Muscle of back (tissue), 11 donors: Measurements from ENCODE around the gene DAB2. TPM values are rescaled to one million over a fixed set of nuclear protein-coding genes. Genes with fewer than 3 reads are reported as not detected.

ENCODE experiments used
- DNase-seq, 3 donors: peaks; one replicate each; pipeline versions ENCODE4 v3.0.0 to v3.0.0-alpha.2; 2013
- polyA plus RNA-seq, 10 donors: library from polyadenylated mRNA; unstranded; fragments of 120-200 nt; gene quantifications; one replicate each; pipeline ENCODE4 v1.2.1, GENCODE V29; 2013; ENCODE audit not compliant: insufficient read length in 10 of 10

Gene DAB2
- polyA plus RNA-seq, 10 donors, result 93.1 to 139 (median 110) TPM

DNA sequence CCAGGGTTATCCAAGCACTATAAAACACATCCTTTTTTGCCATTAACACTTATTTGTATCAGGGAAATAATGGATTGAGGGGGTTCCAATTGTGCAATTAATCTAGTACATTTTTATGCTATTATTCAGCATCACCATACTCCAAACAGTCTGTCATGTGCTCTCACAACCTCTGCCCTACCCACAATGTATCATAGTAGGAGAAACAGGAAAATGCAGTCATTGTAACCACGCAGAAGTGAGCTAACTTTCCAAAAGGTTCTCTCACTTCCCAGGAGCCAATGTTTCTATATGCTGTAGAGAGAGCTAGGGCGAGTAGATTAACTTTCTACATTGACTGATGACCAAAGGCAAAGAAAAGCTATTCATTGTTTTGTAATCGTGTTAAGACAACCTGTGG lies 29.8 kb downstream of the DAB2 start:
- DNase-seq, result peak in 1 of 3 donors; percentile 47

DNA sequence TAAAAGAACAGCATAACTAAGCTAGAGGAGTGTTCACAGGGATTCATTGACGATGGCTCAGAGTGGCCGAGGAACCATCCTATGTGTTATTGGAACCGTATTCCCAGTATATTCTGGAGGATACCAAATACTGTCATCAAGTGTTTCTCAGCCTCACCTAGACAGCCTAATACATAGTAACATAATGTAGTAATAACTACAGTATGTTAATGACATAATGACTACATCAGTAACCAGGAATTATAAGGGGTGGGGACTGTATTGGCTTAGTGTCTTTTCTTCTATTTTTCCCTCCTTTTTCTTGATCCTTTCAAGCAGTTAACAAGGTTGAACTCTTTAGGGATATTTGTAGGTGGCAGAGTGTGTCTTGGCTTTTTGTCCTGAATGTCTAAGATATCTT lies 33.8 kb downstream of the DAB2 start:
- DNase-seq, result no peak

DNA sequence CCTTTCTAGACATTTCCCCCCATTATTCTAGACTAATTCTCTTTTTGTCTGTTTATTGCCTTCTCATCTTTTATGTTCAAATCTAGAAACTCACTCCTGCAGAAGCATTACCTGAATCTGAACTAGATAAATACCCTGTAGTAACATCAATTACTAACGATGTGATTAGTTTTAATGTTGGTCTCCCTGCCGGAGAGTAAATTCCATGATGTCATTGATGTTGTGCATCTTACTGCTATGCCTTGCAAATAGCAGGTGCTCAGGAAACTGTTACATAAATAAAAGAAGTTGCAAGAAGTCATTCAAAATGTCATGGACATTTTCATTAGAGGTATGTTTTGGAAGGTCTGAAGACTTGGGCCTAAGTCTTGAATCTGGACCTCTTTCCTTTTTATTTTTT lies 37.5 kb downstream of the DAB2 start:
- no peak for DNase-seq

DNA sequence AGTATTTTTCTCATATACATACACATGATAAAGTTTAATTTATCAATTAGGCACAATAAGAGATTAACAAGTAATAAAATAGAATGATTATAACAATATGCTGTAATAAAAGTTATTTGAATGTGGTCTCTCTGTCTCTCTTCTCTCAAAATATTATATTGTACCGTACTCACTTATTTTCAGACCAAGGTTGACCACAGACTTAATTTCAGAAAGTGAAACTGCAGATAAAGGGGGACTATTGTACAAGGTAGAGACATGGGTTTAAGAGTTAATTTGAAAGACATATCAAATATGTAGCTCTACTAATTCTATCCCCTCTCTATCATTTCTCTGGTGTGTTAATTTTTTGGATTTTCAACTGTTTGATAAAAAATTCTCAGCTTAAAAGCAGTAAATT lies 40.5 kb downstream of the DAB2 start:
- DNase-seq, result no peak

DNA sequence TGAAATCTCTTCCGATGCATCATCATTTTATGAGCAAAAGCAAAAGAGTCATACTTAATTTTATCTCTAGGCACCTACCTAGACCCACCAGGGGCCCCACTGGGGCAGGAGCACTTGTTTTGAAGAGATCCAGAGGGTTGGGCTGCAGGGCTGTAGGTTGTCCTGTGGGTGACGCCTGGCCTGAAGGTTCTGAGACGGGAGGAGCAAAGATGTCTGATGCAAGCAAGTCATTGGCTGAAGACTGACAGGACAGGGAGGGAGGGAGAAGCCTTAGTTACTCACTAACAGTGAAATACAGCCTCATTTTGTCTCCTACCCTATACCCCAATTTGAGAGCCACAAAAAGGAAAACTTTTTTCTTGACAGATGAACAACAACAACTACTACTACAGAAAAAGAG lies 43.4 kb downstream of the DAB2 start:
- DNase-seq, result no peak

DNA sequence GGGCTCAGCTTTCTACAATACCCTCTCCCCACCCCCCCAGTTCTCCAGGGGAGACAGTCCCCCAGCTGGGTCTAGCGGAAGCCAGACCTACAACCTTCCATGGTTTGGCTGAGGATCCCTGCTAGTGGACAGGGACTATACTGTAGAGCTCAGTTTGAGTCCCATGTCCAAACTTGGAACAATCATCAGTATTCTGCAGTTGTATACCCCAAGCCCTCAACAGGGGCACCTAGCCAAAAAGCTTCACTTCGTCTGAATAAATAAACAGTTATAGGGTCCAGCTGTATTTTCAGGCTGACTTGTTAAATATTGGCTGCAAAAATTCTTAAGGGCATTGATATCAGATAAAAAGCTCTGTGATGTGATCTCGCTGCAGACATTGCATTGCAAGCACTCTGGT lies 45.1 kb downstream of the DAB2 start:
- DNase-seq, result peak; percentile 45 to 91 (median 75)

DNA sequence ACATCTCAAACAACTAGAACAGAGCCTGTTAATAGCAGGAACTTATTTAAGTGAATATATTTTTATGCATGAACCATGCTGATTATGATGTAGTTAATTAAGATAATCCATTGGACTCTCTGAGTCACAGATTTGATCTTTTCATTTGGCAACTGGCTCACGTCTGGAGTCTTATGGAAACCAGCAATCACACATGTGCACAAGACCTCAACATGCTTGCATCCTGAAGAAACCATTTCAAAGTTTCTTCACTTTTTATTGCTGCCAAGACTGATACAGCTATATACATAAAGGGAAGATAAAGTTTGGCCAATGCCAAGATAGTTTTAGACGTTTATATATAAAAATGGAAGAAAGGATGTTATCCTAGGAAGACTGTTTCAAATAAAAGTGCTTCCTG lies 47.2 kb downstream of the DAB2 start:
- DNase-seq, result peak in 1 of 3 donors; percentile 14

DNA sequence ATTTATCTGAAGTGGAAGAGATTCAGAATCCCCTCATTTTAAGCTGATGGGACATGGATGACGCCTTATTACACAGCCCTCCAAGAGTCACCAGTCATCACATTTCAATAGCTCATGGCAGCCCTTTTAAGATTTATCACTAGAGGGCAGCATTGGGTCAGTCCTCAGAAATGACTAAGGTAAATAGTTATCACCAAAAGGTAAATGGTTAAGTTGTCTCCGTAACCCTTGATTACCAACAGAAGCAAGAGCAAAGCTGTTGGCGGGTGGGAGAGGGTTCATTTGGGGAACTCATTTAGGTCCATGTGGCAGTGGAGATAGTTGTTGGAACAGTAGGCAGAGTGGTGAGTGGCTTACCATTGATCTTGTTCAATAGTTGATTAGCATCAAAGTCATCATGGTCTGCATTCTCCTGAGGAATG lies 48.5 kb downstream of the DAB2 start:
- DNase-seq, result peak; percentile 40 to 72 (median 55)

DNA sequence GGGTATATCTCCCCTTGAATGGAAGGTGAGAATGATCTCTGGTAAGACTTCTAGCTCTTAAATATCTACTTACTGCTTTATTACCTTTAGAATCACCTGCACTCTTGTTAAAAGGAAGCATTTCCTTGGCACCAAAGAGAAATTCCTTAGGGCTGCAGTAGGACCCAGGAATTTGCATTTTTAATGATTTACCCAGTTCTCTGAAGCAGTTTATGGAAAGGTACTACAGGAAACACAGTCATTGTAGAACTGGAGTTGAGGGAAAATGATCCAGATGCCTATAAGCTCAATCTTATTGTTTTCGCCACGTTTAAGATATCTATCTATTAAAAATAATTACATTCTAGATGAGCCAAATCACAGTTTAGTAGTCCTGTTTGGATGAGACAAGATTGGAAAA lies 51.0 kb downstream of the DAB2 start:
- DNase-seq, result no peak

DNA sequence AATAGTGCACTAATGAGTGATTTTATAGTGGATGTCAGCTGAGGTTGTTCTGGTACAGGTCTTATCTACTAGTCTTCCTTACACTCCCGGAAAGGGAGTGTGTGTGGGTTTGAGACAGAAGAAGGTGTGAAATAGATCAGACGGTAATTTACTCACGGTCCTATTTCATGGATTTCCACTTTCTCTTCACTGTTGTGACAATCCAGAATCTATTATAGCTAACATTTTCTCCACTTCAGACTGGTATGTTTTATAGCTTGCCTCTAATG lies 53.5 kb downstream of the DAB2 start:
- DNase-seq, result no peak

DNA sequence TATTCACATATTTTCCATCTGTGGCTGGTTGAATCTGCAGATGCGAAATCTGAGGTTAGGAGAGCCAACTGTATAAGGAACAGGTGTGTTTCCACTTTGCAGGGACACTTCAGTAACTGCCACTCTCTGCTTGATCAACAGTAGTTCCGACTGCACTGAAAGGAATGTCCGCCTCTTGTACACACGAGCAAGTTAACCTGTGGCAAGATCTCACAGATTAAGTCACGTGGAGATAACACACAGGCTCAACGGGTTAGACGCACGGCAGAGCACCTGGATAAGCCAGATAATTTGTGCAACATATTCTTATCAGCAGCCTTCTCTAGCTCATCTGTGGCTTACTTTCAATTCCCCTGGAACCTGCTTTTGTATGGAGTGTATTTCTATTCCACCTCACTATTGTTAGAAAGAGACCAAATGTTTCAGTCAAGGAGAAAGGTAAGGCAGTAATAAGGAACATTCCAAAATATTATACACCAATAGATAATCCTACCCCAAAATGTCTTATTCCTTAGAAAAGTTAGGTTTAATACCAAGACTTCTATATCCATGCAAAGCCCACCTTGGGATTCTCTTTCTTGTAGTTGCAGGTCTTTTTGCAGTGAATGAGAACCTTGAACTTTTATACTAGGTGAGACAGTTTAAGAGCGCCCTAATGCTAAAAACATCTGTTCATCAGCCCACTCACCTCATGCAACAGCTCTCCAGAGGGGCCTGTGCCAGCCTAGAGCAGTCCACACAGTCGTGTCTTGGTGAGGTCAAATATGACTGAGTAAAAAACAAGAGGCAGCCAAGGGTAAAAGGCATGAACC lies 54.0 kb downstream of the DAB2 start:
- no peak for DNase-seq

DNA sequence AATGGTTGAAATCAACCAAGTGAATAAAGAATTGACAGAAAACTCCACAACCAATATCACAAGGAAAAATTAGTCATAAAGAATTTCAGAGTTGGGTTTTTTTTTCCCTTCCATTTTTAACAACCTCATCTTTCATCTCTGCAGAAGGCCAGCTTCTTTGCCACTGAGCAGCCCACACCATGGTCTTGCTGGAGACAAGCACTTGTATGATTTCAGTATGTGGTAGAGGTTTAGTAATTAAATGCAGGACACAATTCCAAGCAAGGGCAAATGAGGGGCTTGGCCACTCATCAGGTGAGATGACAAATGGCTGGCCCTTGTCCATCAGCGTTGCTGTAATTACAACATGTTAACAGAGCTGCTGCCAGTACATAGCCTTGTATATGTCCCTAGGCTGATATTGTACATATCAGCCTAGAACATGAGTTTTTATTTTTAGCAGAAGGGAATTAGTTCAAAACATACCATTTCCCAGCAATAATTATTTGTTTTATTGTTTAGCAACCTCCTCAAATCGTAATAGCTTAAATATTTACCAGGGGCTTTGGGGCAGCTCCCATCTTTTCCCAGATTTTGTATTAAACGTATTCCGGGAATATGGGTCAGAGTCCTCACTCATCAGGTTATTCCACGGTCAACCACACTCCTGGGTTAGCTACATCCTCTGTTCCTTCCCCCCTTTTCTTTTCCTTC lies 55.5 kb downstream of the DAB2 start:
- DNase-seq, result peak in 2 of 3 donors; percentile 48 to 66

DNA sequence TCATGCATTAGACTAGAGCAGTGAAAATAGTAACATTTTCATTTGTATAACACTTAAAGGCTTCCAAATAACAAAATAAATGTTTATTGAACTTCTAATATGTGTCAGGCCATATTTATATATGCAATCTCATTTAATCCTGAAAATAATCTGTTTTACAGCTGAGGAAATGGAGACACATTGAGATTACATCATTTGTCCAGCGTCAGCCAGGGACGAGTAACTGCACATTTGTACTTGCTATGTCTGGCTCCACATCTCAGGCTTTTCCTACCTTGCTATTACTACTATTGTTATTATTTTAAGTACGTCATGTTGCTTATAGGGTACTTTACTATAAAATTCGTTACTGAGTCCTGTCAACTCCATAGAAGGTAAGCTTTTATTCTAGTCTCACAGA lies 56.7 kb downstream of the DAB2 start:
- DNase-seq, result peak in 2 of 3 donors; percentile 65 to 78

DNA sequence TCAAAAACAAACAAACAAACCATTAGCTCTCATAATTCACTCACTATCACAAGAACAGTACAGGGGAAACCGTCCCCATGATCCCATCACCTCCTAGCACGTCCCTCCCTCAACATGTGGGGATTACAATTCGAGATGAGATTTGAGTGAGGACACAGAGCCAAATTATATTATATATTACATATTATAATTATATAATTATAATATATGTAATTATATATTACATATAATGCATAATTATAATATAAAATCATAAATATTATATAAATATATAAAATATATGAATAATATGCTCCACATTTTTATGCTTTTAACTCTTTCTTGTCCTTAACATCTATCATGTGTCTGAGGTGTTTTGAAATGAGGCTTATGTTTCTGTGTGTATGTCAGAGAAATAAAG lies 57.1 kb downstream of the DAB2 start:
- no peak for DNase-seq

DNA sequence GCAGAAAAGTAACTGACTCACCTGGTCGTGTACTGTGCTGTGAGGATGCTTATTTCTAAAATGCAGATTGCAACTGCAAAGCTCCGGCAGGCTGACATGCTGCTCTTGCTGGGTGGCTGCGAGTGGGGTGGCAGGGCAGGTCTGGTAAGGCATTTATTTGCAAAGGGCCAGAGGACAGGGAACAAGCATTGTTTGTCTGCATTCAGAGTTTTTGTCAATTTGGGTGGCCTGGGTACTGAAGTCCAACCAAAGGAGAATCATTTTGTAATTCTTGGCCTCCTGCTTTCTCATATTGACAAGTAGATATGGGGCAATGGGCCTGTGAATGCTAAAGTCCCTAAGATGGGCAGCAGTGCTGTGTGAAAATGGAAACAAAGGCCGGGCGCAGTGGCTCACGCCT lies 60.4 kb downstream of the DAB2 start, which contains the start of gene C9:
Gene C9 (minus strand): TSS at position 129 of the 400 bp plus-strand sequence. CDS start 31 bp downstream, at position 98.
- DNase-seq, result no peak

DNA sequence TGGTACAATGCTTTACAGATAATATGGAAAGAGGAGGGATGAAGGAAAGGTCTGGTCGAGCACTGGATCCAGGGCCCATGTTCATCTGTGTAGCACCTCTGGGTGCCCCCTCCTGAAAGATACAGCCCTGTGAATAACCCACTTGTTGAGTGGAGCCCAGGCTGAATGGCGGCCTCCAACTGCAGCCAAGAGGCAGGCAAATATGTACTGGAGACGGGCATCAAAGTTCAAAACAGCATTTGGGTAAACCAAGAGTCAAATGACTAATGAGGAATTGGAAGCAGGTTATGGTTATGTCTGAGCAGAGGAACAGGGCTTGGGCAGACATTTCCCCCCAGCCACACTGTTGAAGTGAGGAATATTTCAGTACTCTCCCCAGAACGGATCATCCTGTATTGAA lies 61.6 kb downstream of the DAB2 start:
- no peak for DNase-seq

DNA sequence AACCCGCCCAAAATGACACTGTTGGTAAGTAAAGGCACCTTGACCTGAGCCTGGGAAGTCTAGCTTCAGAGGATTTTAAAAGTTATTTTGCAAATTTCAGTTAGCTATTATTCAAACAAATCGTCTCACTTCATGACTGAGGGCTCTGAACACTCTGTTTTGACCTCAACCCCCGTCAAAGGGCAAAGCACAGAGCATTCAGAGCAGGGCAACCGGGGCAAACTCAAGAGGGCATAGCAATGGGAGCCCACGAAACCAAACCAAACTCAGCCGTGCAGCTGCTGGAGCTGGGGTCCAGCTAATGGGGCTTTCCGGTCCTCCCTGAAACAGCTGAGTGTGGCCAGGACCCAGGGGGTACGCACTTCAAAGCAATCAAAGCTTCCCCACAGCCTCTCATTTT lies 62.1 kb downstream of the DAB2 start:
- DNase-seq, result no peak

DNA sequence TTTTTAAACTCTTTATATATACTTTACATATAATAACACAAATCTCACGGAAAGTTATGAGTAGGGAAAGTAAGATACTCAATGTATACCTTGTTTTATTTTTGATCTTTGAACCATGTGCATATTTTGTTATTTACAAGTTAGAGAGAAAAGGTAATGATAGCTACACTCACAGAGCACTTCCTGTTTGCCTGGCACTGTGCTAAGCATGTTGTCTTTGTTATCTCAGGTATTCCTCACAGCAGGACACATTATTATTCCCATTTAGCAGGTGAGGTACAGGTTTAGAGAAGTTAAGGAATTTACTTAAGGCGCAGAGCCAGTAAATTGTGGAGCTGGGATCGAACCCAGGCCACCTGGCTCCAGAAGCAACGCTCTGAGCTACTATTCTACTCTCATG lies 63.5 kb downstream of the DAB2 start:
- DNase-seq, result no peak

DNA sequence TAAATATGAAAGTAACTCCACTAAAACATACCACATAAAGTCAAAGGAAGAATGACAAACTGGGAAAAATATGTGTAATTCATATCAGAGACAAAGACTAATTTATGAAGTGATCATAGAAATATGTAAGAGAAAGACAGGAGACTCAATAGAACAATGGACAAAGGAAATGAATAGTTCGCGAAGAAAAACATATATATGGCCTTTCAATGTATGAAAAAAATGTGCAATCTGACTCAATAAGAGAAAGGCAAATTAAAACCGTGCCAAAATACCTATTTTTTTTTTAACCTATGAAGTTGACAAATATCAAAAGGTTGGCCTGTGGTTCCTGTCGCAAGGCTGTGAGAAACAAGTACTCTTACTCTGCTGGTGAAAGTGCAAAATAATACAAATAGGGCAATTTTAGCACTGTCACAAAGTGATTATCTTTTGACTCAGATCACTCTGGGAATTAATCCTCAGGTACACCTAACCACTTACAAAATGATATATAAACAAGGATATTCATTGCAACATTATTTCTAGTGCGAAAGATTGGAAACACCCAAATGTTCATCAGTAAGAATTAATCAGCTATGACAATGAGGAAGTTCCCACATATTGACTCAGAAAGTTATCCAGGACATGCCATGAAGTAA lies 64.2 kb downstream of the DAB2 start:
- DNase-seq, result no peak

DNA sequence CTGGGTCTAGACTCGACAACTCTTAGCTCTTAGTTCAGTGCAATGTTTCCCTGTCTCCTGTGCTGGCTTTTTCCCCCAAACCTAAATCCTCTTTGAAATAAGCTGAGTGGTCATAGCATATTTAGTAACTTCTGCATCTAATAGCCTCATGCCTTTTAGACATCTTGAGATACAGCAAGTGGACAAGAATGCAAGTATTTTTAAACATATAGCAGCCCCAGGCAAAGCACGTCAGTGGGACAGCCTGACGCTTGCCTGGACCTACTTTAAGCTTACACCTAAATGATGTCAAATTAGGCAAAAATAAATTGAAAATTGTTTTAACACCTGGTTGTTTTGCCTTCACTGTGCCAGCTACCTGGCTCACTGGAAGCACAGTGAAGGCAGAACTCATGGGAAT lies 68.5 kb downstream of the DAB2 start:
- no peak for DNase-seq

DNA sequence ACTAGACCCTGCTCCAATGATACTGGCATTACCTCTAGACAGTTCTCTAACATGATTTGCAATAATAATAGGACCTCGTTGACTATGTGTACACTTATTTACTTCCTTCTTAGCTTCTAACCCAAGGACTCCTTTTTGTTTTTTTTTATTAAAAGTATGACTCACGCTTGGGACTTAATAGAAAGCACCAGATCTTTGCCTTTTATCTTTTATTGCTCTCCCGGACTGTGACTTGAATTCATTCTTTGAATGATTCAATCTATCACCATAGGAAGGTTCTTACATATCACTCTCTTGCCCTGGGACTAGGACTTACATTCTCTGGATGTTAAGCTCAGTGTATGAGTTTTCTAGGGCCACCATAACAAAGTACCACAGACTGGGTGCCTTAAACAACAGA lies 69.5 kb downstream of the DAB2 start:
- DNase-seq, result no peak

DNA sequence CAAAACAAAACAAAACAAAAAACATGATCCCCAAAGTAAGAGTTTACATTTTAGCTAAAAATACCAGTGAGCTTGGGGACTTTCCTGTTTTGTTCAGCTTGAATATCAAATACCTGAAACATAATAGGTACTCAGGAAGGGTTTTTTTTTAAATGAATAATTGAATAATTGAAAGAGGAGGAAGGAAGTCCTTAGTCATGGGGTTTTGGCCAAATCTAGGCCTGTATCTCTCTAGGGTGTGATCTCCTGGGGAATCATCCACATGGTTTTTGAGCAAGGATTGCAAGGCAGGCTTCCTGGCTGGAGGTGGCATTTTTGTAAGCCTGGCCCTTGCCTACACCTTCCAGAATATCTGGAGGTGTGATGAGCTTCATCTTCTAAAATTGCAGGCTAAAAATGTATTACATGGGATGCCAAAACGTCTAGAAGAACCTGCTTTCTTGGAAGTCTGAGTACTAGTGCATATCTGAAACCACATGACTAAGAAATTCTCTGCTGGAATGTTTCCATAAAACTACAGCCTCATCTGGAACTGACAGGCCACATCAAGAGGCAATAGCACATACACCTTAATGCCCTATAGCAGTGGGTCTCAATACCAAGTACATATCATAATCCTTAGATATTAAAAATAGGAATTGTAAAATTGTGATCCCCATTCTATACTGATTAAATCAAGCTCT lies 70.9 kb downstream of the DAB2 start:
- no peak for DNase-seq

DNA sequence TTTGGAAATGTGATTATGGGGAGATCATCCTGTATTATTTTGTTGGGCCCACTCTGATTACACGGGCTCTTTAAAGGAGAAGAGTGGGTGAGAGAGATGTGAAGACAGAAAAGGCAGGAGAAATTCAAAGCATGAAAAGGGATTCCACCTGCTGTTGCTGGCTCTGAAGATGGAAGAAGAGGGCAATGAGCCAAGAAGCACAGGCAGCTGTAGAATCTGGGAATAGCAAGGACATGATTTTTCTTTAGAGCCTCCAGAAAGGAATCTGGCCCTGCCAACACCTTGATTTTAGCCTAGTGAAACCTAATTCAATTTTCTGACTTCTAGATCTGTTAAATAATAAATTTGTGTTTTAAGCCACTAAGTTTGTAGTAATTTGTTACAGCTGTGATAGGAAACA lies 71.8 kb downstream of the DAB2 start:
- DNase-seq, result peak; percentile 55 to 84 (median 81)
